Caco-2 (cell line): ENCODE data around the gene APH1B. TPM values are rescaled to one million over a fixed set of nuclear protein-coding genes. Genes with fewer than 3 reads are reported as not detected.
"Not testable (repeated sequence)": the region's sequence is repeated elsewhere in the genome, so short reads cannot be mapped to it uniquely, and the experiment has no call there.

Experiments used
- BruUV-seq: library from RNA; stranded (reverse); fragments of 400-500 nt; replicated peaks from 2 replicates; lab custom pipeline; 2021; lab: Mats Ljungman, UMichigan
- CTCF ChIA-PET: fragments of 300-600 bp; sonication (Branson Sonifier 250); formaldehyde crosslinking; loops from one replicate; lab custom pipeline; 2022; ENCODE audit warnings: antibody characterized with exemption; lab: Charles Lee
- POLR2A ChIA-PET: fragments of 300-600 bp; sonication (Branson Sonifier 250); formaldehyde crosslinking; loops from one replicate; lab custom pipeline; 2022; ENCODE audit warnings: antibody characterized with exemption; lab: Charles Lee
- DNase-seq, 2 experiments: peaks; one replicate each; pipeline versions ENCODE4 v3.0.0 to v3.0.0-alpha.2; 2020 to 2022
- H3K27me3 ChIP-seq: replicated peaks from 2 replicates; pipeline ENCODE4 v1.6.0; 2011; ENCODE audit warnings: low read length; ENCODE audit not compliant: control insufficient read depth, insufficient read depth
- H3K36me3 ChIP-seq: 2 replicates; pipeline ENCODE4 v1.5.1; 2011; ENCODE audit warnings: low read length; ENCODE audit not compliant: control insufficient read depth, insufficient read depth
- H3K4me1 ChIP-seq: fragments of 250-450 bp; sonication (Bioruptor Pico); 2 replicates; pipeline ENCODE4 v1.5.1; 2020; ENCODE audit warnings: mild to moderate bottlenecking
- H3K4me3 ChIP-seq: 2 replicates; pipeline ENCODE4 v1.5.1; 2011; ENCODE audit warnings: low read depth, mild to moderate bottlenecking, control low read depth, low read length
- H3K9me3 ChIP-seq: fragments of 250-450 bp; sonication (Bioruptor Pico); 2 replicates; pipeline ENCODE4 v1.5.1; 2020; ENCODE audit warnings: mild to moderate bottlenecking, moderate library complexity
- H3K27ac Mint-ChIP-seq: one replicate; pipeline ENCODE4 v1.8.0; 2022; ENCODE audit warnings: mixed read lengths; ENCODE audit not compliant: unreplicated experiment
- H3K27me3 Mint-ChIP-seq: one replicate; pipeline ENCODE4 v1.8.0; 2022; ENCODE audit warnings: mixed read lengths; ENCODE audit not compliant: insufficient read depth, unreplicated experiment
- H3K36me3 Mint-ChIP-seq: one replicate; pipeline ENCODE4 v1.8.0; 2022; ENCODE audit warnings: mild to moderate bottlenecking, mixed read lengths; ENCODE audit not compliant: insufficient read depth, unreplicated experiment
- H3K4me1 Mint-ChIP-seq: one replicate; pipeline ENCODE4 v1.8.0; 2022; ENCODE audit warnings: low read depth, mixed read lengths; ENCODE audit not compliant: unreplicated experiment
- H3K4me3 Mint-ChIP-seq: one replicate; pipeline ENCODE4 v1.8.0; 2022; ENCODE audit warnings: mild to moderate bottlenecking, moderate library complexity, mixed read lengths; ENCODE audit not compliant: unreplicated experiment
- H3K9me3 Mint-ChIP-seq: one replicate; pipeline ENCODE4 v1.8.0; 2022; ENCODE audit warnings: mixed read lengths; ENCODE audit not compliant: unreplicated experiment
- CTCF ChIP-seq, 2 experiments: fragments of 200-600 bp in 1 of 2; IDR thresholded peaks; 1 replicate in 1 of 2; 2 replicates in 1 of 2; pipeline versions ENCODE4 v1.5.1 to v1.8.0; 2011 to 2022; ENCODE audit warnings: antibody characterized with exemption in 1 of 2, control low read depth in 1 of 2, inconsistent platforms in 1 of 2, low read depth in 1 of 2, low read length in 1 of 2, mild to moderate bottlenecking in 1 of 2, moderate library complexity in 1 of 2; ENCODE audit not compliant: insufficient read depth in 1 of 2, severe bottlenecking in 1 of 2, unreplicated experiment in 1 of 2
- intact Hi-C: fragments of 100-400 bp; cut with micrococcal nuclease; formaldehyde crosslinking; loops from one replicate; pipeline ENCODE4 v1.10.0; 2022; ENCODE audit not compliant: unreplicated experiment
- total RNA-seq: library from RNA; stranded (reverse); gene quantifications from 2 replicates; pipeline ENCODE4 v1.2.3, GENCODE V29; 2022

The APH1B gene
- total RNA-seq, 1 experiment from 2014 or later = 17.3 TPM

GRCh38 chr15:63318344-63318743 lies 40.9 kb downstream of the APH1B start:
- Histone ChIP-seq H3K4me1 (no peaks in the 10 kb centered on the region), H3K27me3 (no peaks in the 10 kb centered on the region), H3K9me3 (no peaks in the 10 kb centered on the region), H3K36me3 (no peaks in the 10 kb centered on the region), H3K4me3 (no peak overlapping the region)
- TF ChIP-seq CTCF (IDR thresholded peaks at IDR 0.05; ENCODE audit: insufficient read depth in 1 of 2, low read depth in 1 of 2, low read length in 1 of 2, severe bottlenecking in 1 of 2, unreplicated experiment in 1 of 2) = no peak
- H3K4me1 Mint-ChIP-seq = no peaks in the 10 kb centered on the region
- intact Hi-C loops = no loop called here
- ChIA-PET CTCF (no interaction called here), POLR2A (no interaction called here)
- no peaks in the 10 kb centered on the region for H3K27me3 Mint-ChIP-seq
- no peaks in the 10 kb centered on the region for H3K9me3 Mint-ChIP-seq
- H3K27ac Mint-ChIP-seq = no peak overlapping the region
- no peak overlapping the region for H3K4me3 Mint-ChIP-seq
- no peaks in the 10 kb centered on the region for H3K36me3 Mint-ChIP-seq
- no peak for DNase-seq
- BruUV-seq = no TSS peak

GRCh38 chr15:63319065-63319464 lies 41.7 kb downstream of the APH1B start:
- no peak for TF ChIP-seq CTCF (IDR thresholded peaks at IDR 0.05; ENCODE audit: insufficient read depth in 1 of 2, low read depth in 1 of 2, low read length in 1 of 2, severe bottlenecking in 1 of 2, unreplicated experiment in 1 of 2)
- no TSS peak for BruUV-seq
- no peaks in the 10 kb centered on the region for H3K9me3 Mint-ChIP-seq
- Histone ChIP-seq H3K4me1 (no peaks in the 10 kb centered on the region), H3K27me3 (no peaks in the 10 kb centered on the region), H3K9me3 (no peaks in the 10 kb centered on the region), H3K36me3 (no peaks in the 10 kb centered on the region), H3K4me3 (no peak overlapping the region)
- no peaks in the 10 kb centered on the region for H3K27me3 Mint-ChIP-seq
- H3K4me1 Mint-ChIP-seq = no peaks in the 10 kb centered on the region
- no peak overlapping the region for H3K27ac Mint-ChIP-seq
- CTCF ChIA-PET = no interaction called here
- intact Hi-C loops = no loop called here
- POLR2A ChIA-PET = no interaction called here
- no peak overlapping the region for H3K4me3 Mint-ChIP-seq
- H3K36me3 Mint-ChIP-seq = no peaks in the 10 kb centered on the region
- no peak for DNase-seq

GRCh38 chr15:63320446-63320845 lies 43.0 kb downstream of the APH1B start:
- POLR2A ChIA-PET, CTCF ChIA-PET, H3K36me3 Mint-ChIP-seq, H3K4me3 ChIP-seq, H3K4me3 Mint-ChIP-seq, H3K27me3 ChIP-seq, DNase-seq, H3K9me3 ChIP-seq, H3K27ac Mint-ChIP-seq, BruUV-seq, intact Hi-C loops, H3K9me3 Mint-ChIP-seq, H3K27me3 Mint-ChIP-seq, H3K4me1 Mint-ChIP-seq, H3K4me1 ChIP-seq, H3K36me3 ChIP-seq: not testable (repeated sequence)

- H3K27ac Mint-ChIP-seq, H3K9me3 ChIP-seq, H3K27me3 Mint-ChIP-seq, CTCF ChIA-PET, H3K36me3 Mint-ChIP-seq, H3K9me3 Mint-ChIP-seq, DNase-seq, BruUV-seq, H3K27me3 ChIP-seq, H3K36me3 ChIP-seq, H3K4me3 ChIP-seq, intact Hi-C loops, H3K4me1 Mint-ChIP-seq, H3K4me3 Mint-ChIP-seq, POLR2A ChIA-PET, H3K4me1 ChIP-seq: not testable (repeated sequence)
These were observed 43.6 kb downstream of the APH1B start for GRCh38 chr15:63320981-63321380.
